GM12864 (cell line): ENCODE data around the gene TLR3.

ENCODE experiments used
- DNase-seq: peaks from one replicate; pipeline ENCODE4 v3.0.0-alpha.2; 2011; ENCODE audit warnings: low read depth
- H3K4me3 ChIP-seq: 2 replicates; pipeline ENCODE4 v1.5.1; 2011; ENCODE audit warnings: mild to moderate bottlenecking, low read depth, low read length, control low read depth
- CTCF ChIP-seq: IDR thresholded peaks from 2 replicates; pipeline ENCODE4 v1.5.1; 2011; ENCODE audit warnings: low read depth, mild to moderate bottlenecking, moderate library complexity, low read length, control low read depth, inconsistent platforms; ENCODE audit errors: missing control alignments

Gene TLR3

DNA sequence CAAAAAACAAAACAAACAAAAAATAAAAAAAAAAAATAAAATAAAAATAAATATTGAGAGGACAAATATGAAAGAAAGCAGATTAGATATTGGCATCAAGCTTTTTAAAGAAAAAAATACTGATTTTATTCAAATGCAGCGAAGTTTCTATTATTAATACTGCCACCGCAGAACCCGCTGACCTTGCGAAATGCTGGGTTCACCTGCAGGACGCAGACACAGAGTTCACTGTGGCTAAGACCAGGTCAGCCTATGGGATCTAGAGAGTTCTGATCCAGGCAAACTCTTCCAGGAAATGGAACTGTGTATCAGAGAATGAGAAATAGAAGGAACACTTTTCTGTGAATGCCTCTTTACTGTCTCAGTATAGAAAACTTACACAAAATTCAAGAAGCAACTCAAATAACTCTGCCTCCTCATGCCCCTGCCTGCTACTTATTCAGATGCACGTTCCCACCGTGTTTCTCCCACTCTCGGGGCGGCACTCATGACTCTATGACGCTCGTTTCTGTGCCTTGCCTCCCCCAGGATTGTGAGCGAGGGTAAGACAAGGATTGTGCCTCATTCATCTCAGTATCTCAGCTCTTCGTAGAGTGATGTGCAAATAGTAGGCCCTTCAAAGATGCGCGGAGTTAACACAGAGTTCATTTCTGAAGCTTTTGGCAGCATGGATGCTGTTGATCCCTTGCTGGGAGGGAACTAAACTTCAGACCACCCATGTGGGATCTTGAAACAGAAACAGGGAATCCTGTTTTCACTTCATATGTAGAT, 44.1 kb upstream of the TLR3 start:
- no peak for DNase-seq
- no peak for TF ChIP-seq CTCF

DNA sequence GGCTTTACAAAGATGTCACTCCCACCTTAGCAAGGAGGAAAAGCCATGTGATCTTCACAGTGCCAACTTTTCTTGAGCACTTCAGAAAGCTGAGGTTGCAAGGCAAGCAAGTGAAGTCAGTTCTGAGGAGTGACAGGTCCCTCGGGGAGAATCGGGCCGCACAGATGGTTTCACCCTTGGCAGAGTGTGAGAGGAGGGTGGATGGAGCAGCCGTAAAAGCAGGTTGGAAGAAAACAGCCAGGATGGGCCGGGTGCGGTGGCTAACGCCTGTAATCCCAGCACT, 43.6 kb upstream of the TLR3 start:
- no peak for DNase-seq
- no peak for TF ChIP-seq CTCF
- no peak overlapping the region for H3K4me3 ChIP-seq

More for the DNA sequence above, 44.1 kb upstream of the TLR3 start:
- no peak overlapping the region for H3K4me3 ChIP-seq

DNA sequence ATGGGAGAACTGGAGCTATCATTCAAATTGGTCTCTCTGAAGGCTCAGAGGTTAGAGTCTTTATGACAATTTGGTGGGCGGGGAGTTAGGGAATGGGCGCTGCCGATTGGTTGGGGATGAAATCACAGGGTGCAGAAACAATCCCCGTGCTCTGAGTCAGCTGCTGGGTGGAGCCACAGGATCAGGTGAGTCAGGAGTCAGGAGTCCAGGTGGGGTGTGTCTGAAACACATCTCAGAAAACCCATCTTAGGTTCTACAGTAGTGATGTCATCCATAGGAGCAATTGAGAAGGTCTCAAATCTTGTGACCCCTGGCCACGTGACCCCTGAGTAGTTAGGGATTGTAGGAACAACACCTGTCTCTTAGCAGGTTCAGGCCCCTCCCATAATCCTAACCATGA, 41.6 kb upstream of the TLR3 start:
- no peak for TF ChIP-seq CTCF
- DNase-seq = no peak
- no peak overlapping the region for H3K4me3 ChIP-seq

DNA sequence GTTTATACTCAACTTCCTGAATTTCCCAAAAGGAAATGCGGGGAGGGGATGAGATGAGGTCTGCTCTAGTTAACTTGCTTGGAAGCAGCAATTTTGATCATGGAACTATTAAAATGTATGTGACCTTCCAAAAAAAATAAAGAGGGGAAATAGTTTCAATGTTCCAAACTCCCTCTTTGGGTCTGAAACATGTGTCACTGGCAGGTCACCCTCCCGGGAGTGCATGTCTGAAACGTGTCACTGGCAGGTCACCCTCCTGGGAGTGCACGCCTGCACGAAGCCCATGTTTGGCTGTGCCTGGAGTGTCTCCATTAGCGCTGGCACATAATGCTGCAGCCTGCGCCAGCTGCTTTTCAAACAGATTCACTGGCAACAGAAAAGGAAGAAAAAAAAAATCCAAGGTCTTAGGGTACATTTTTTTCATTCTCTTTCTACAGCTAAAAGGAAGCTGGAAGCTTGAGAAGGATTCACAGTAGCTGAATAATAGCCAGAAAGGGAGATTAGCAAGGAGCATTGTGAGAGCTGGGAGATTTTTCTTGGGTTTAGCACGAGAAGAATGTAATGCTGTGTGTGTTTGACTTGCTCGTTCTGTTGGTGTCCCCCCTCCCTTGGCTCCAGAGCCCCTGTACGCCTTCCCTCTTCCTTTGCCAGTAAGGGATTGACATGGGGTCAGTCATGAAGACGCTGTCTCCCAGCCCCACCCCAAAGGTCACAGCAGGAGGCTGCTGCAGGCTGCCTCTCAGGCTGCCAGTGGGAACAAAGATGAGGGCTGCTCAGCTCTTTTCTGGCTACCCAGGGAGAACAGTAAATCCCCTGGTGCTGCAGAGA, 39.2 kb upstream of the TLR3 start:
- no peak for TF ChIP-seq CTCF
- H3K4me3 ChIP-seq = no peak overlapping the region
- no peak for DNase-seq

DNA sequence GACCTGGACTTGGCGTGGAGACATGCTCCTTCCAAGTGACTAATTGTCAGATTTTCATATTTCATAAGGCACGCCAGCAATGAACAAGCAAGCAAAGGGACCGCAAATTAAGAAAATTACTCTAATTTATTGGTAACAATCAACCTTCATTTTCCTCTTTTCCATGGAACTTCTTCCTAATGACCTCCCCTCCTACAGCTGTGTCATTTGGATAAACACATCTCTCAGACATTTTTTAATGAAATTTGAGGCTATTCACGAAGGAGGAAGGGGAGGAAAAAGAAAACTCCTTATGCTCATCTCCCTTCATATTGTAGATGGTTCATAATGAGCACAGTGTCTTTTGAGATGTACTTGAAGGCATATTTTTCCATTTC, 38.6 kb upstream of the TLR3 start:
- DNase-seq = no peak
- TF ChIP-seq CTCF = no peak
- H3K4me3 ChIP-seq = no peak overlapping the region

- TF ChIP-seq CTCF = no peak
- no peak for DNase-seq
- no peak overlapping the region for H3K4me3 ChIP-seq
These were observed 38.2 kb upstream of the TLR3 start for GRCh38 chr4:186030795-186031194.
